Measurements from ENCODE around the gene LRRC71.

DNA sequence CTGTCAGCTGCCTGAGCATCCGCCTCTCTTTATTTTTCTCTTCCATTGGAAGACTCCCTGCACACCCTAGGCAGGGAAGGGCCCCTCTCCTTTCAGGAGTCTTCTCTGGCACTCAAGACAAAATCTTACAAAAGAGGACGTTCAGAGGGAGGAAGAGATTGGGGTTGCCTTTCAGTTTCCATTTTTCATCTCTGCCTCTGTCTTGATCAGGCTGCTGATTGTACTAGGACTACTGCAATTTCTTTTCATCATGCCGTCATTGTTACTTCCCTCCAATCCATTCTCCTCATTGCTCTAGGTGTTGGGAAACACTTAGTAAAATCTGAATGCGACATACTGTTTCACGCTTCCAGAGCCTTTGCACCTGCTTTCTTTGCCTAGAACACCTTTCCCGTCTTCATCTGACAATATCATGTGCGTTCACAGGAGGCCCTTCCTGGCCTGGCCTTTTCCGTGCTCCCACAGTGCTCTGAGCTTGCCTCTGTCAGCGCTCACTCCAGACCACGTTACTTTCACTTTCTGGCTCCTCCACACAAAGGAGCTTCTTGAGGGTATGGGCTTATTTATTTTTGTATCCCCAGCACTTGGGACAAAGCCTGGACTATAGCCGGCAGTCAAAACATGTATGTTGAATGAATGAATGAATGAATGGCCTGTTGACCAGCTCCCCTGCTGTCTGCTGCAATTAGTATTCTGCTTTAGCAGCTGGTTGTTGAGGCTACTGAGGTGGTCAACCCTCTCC, 10.9 kb downstream of the LRRC71 start:
- TF ChIP-seq, protein P1, sequence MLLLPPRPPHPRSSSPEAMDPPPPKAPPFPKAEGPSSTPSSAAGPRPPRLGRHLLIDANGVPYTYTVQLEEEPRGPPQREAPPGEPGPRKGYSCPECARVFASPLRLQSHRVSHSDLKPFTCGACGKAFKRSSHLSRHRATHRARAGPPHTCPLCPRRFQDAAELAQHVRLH (tag by site-specific recombination; IDR thresholded peaks at IDR 0.05), result no peak
- TF ChIP-seq ZNF837 (tag by site-specific recombination; IDR thresholded peaks at IDR 0.05), result no peak
